ENCODE data around the gene ALOX5AP. TPM values are rescaled to one million over a fixed set of nuclear protein-coding genes. Genes with fewer than 3 reads are reported as not detected.

The ALOX5AP gene
- total RNA-seq, 1 donor from 2014 or later: 0.57 TPM

- no peak for DNase-seq (ENCODE audit: low spot score)
- H3K27ac Mint-ChIP-seq (ENCODE audit: unreplicated experiment): no peak overlapping the region
- no peak for TF ChIP-seq CTCF (IDR thresholded peaks at IDR 0.05)
- H3K4me1 Mint-ChIP-seq (ENCODE audit: low read depth): no peaks in the 10 kb centered on the region
- H3K36me3 Mint-ChIP-seq (ENCODE audit: low read depth): no peaks in the 10 kb centered on the region
- H3K9me3 Mint-ChIP-seq (ENCODE audit: low read depth): no peaks in the 10 kb centered on the region
- H3K4me3 Mint-ChIP-seq (ENCODE audit: unreplicated experiment): no peak overlapping the region
- H3K27me3 Mint-ChIP-seq (ENCODE audit: low read depth): peaks cover 2% of the 10 kb centered on the region
Measured at GRCh38 chr13:30759748-30760147, 24.4 kb downstream of the ALOX5AP start.

- Mint-ChIP-seq H3K4me3 (ENCODE audit: unreplicated experiment) (no peak overlapping the region), H3K27ac (ENCODE audit: unreplicated experiment) (no peak overlapping the region), H3K36me3 (ENCODE audit: low read depth) (no peaks in the 10 kb centered on the region), H3K4me1 (ENCODE audit: low read depth) (peaks cover 4% of the 10 kb centered on the region), H3K27me3 (ENCODE audit: low read depth) (peaks cover 2% of the 10 kb centered on the region), H3K9me3 (ENCODE audit: low read depth) (no peaks in the 10 kb centered on the region)
- no peak for TF ChIP-seq CTCF (IDR thresholded peaks at IDR 0.05)
- DNase-seq (ENCODE audit: low spot score): no peak
Measured at GRCh38 chr13:30762643-30763042, 27.3 kb downstream of the ALOX5AP start.

GRCh38 chr13:30763786-30764413 lies 28.6 kb downstream of the ALOX5AP start:
- Mint-ChIP-seq H3K4me3 (ENCODE audit: unreplicated experiment) (no peak overlapping the region), H3K27ac (ENCODE audit: unreplicated experiment) (no peak overlapping the region), H3K27me3 (ENCODE audit: low read depth) (no peaks in the 10 kb centered on the region), H3K4me1 (ENCODE audit: low read depth) (peaks cover 4% of the 10 kb centered on the region), H3K36me3 (ENCODE audit: low read depth) (no peaks in the 10 kb centered on the region), H3K9me3 (ENCODE audit: low read depth) (no peaks in the 10 kb centered on the region)
- no peak for TF ChIP-seq CTCF (IDR thresholded peaks at IDR 0.05)
- no peak for DNase-seq (ENCODE audit: low spot score)

- Mint-ChIP-seq H3K27me3 (ENCODE audit: low read depth) (no peaks in the 10 kb centered on the region), H3K9me3 (ENCODE audit: low read depth) (no peaks in the 10 kb centered on the region), H3K27ac (ENCODE audit: unreplicated experiment) (no peak overlapping the region), H3K36me3 (ENCODE audit: low read depth) (no peaks in the 10 kb centered on the region), H3K4me1 (ENCODE audit: low read depth) (peaks cover 4% of the 10 kb centered on the region), H3K4me3 (ENCODE audit: unreplicated experiment) (no peak overlapping the region)
- DNase-seq (ENCODE audit: low spot score): no peak
- TF ChIP-seq CTCF (IDR thresholded peaks at IDR 0.05): no peak
Measured at GRCh38 chr13:30766231-30766630, 30.9 kb downstream of the ALOX5AP start.

- TF ChIP-seq CTCF (IDR thresholded peaks at IDR 0.05): no peak
- Mint-ChIP-seq H3K4me1 (ENCODE audit: low read depth) (peaks cover 4% of the 10 kb centered on the region), H3K4me3 (ENCODE audit: unreplicated experiment) (no peak overlapping the region), H3K27ac (ENCODE audit: unreplicated experiment) (no peak overlapping the region), H3K27me3 (ENCODE audit: low read depth) (no peaks in the 10 kb centered on the region), H3K9me3 (ENCODE audit: low read depth) (no peaks in the 10 kb centered on the region), H3K36me3 (ENCODE audit: low read depth) (no peaks in the 10 kb centered on the region)
- no peak for DNase-seq (ENCODE audit: low spot score)
Measured at GRCh38 chr13:30770929-30771328, 35.6 kb downstream of the ALOX5AP start.
